Kidney epithelial cell (primary cell): ENCODE data around the gene AIG1. TPM values are rescaled to one million over a fixed set of nuclear protein-coding genes. Genes with fewer than 3 reads are reported as not detected.

Experiments
- DNase-seq: peaks from one replicate; pipeline ENCODE4 v3.0.0-alpha.2; 2010; ENCODE audit warnings: low read depth
- H3K27me3 ChIP-seq: 2 replicates; pipeline ENCODE4 v1.6.0; 2011; ENCODE audit warnings: low read length; ENCODE audit not compliant: control insufficient read depth, insufficient read depth
- H3K36me3 ChIP-seq: 2 replicates; pipeline ENCODE4 v1.5.1; 2011; ENCODE audit warnings: low read length; ENCODE audit not compliant: control insufficient read depth, insufficient read depth
- H3K4me3 ChIP-seq: 2 replicates; pipeline ENCODE4 v1.5.1; 2011; ENCODE audit warnings: low read depth, mild to moderate bottlenecking, control low read depth, low read length
- CTCF ChIP-seq: IDR thresholded peaks from 2 replicates; pipeline ENCODE4 v1.5.1; 2011; ENCODE audit warnings: mild to moderate bottlenecking, moderate library complexity, low read length, control low read depth, inconsistent platforms; ENCODE audit not compliant: insufficient read depth, poor library complexity, severe bottlenecking
- total RNA-seq: library from RNA; depleted of rRNA; stranded (reverse); fragments of >200 nt; gene quantifications from 2 replicates; pipeline ENCODE4 v1.2.3, GENCODE V29; 2015

The AIG1 gene
- total RNA-seq, 1 donor from 2014 or later: 62.5 TPM

- no peak for DNase-seq
- Histone ChIP-seq H3K36me3 (peaks cover 1% of the 10 kb centered on the region), H3K27me3 (no peaks in the 10 kb centered on the region), H3K4me3 (no peak overlapping the region)
- no peak for TF ChIP-seq CTCF
Observed at GRCh38 chr6:143187238-143187923, 126.7 kb downstream of the AIG1 start.

GRCh38 chr6:143188292-143188691, 127.6 kb downstream of the AIG1 start:
- no peak for DNase-seq
- H3K4me3 ChIP-seq: no peak overlapping the region
- H3K36me3 ChIP-seq: peaks cover 1% of the 10 kb centered on the region
- no peak for TF ChIP-seq CTCF
- H3K27me3 ChIP-seq: no peaks in the 10 kb centered on the region

GRCh38 chr6:143191361-143191760, 130.7 kb downstream of the AIG1 start:
- Histone ChIP-seq H3K4me3 (no peak overlapping the region), H3K36me3 (peaks cover 1% of the 10 kb centered on the region), H3K27me3 (no peaks in the 10 kb centered on the region)
- DNase-seq: no peak
- TF ChIP-seq CTCF: no peak

GRCh38 chr6:143192766-143193165, 132.1 kb downstream of the AIG1 start:
- no peak for DNase-seq

GRCh38 chr6:143193571-143194094, 132.9 kb downstream of the AIG1 start:
- H3K4me3 ChIP-seq: no peak overlapping the region
- H3K27me3 ChIP-seq: no peaks in the 10 kb centered on the region
- no peak for DNase-seq
- no peak for TF ChIP-seq CTCF
- peaks cover 1% of the 10 kb centered on the region for H3K36me3 ChIP-seq

More at GRCh38 chr6:143192766-143193165, 132.1 kb downstream of the AIG1 start:
- H3K4me3 ChIP-seq: no peak overlapping the region
- peaks cover 1% of the 10 kb centered on the region for H3K36me3 ChIP-seq
- no peak for TF ChIP-seq CTCF
- H3K27me3 ChIP-seq: no peaks in the 10 kb centered on the region
